Esophagus squamous epithelium (tissue), 4 donors: Measurements from ENCODE around the gene BMERB1.

Experiments used
- CTCF ChIP-seq, 6 experiments: fragments of 450-650 bp in 4 of 6; fragments of 200-600 bp in 2 of 6; sonication (generic) in 2 of 6; IDR thresholded peaks; one replicate each; pipeline ENCODE4 v1.5.1; 2016 to 2019; ENCODE audit warnings: antibody characterized with exemption in 6 of 6, mild to moderate bottlenecking in 4 of 6, moderate library complexity in 4 of 6
- POLR2A ChIP-seq, 4 donors: fragments of 450-650 bp; IDR thresholded peaks; one replicate each; pipeline ENCODE4 v1.6.1; 2017; ENCODE audit warnings: antibody characterized with exemption in 4 of 4, mild to moderate bottlenecking in 4 of 4, moderate library complexity in 3 of 4

GRCh38 chr16:15631730-15632409 lies 197.5 kb downstream of the BMERB1 start:
- TF ChIP-seq CTCF (IDR thresholded peaks at IDR 0.05): no peak
- TF ChIP-seq POLR2A (IDR thresholded peaks at IDR 0.05): no peak
